Transverse colon (tissue), 4 donors: ENCODE measurements around the gene TXNDC8. TPM values are rescaled to one million over a fixed set of nuclear protein-coding genes. Genes with fewer than 3 reads are reported as not detected.
"Not testable (repeated sequence)": the region's sequence is repeated elsewhere in the genome, so short reads cannot be mapped to it uniquely, and the experiment has no call there.

ENCODE experiments used
- DNase-seq: peaks from one replicate; pipeline ENCODE4 v3.0.0-alpha.2; 2019
- H3K27ac ChIP-seq, 4 donors: fragments of 200-600 bp; sonication (generic); 2 replicates each; pipeline ENCODE4 v1.5.1; 2016 to 2018; ENCODE audit warnings: inconsistent platforms in 4 of 4
- H3K27me3 ChIP-seq: fragments of 200-600 bp; sonication (generic); 2 replicates; pipeline ENCODE4 v1.5.1; 2017; ENCODE audit warnings: inconsistent platforms
- H3K36me3 ChIP-seq, 4 donors: fragments of 200-600 bp; sonication (generic); 2 replicates each; pipeline ENCODE4 v1.5.1; 2017 to 2019; ENCODE audit warnings: inconsistent platforms in 4 of 4
- H3K4me1 ChIP-seq, 4 donors: fragments of 200-600 bp; sonication (generic); 2 replicates each; pipeline ENCODE4 v1.5.1; 2017 to 2020; ENCODE audit warnings: inconsistent platforms in 4 of 4
- H3K4me3 ChIP-seq, 4 donors: fragments of 200-600 bp; sonication (generic); 1 replicate in 1 of 4; 2 replicates in 3 of 4; pipeline versions ENCODE4 v1.5.1 to v1.6.1; 2017 to 2019; ENCODE audit warnings: inconsistent platforms in 4 of 4
- H3K9me3 ChIP-seq, 2 donors: fragments of 200-600 bp; sonication (generic); 2 replicates each; pipeline ENCODE4 v1.5.1; 2017 to 2019; ENCODE audit warnings: inconsistent platforms in 2 of 2
- CTCF ChIP-seq, 5 experiments: fragments of 200-600 bp in 3 of 5; fragments of 450-650 bp in 2 of 5; sonication (generic) in 3 of 5; IDR thresholded peaks; 1 replicate in 2 of 5; 2 replicates in 3 of 5; pipeline ENCODE4 v1.5.1; 2016 to 2017; ENCODE audit warnings: antibody characterized with exemption in 5 of 5, inconsistent platforms in 3 of 5, mild to moderate bottlenecking in 2 of 5, moderate library complexity in 1 of 5
- EP300 ChIP-seq: sonication (generic); formaldehyde crosslinking; IDR thresholded peaks from one replicate; pipeline ENCODE4 v1.6.1; 2017; ENCODE audit warnings: antibody characterized with exemption, low read depth
- POLR2A ChIP-seq: fragments of 450-650 bp; IDR thresholded peaks from one replicate; pipeline ENCODE4 v1.6.1; 2016; ENCODE audit warnings: antibody characterized with exemption, mild to moderate bottlenecking, moderate library complexity
- POLR2AphosphoS5 ChIP-seq, 3 donors: sonication (generic); formaldehyde crosslinking; IDR thresholded peaks; one replicate each; pipeline ENCODE4 v1.6.1; 2016; ENCODE audit warnings: antibody characterized with exemption in 3 of 3
- WGBS, 2 donors: methylation state at CpG; one replicate each; pipeline ENCODE4 v1.1.5; 2018; ENCODE audit warnings: low coverage in 1 of 2; 5-methylcytosine and 5-hydroxymethylcytosine counted together
- in situ Hi-C, 4 donors: fragments of 200-750 bp; cut with MboI; loops; one replicate each; pipeline versions ENCODE4 v1.15.0 to v1.15.1; 2017; ENCODE audit warnings: low sequenced_read_pairs in 3 of 4, low pct_ligation_motif_present in 1 of 4, low pct_unique_long_range_greater_than_20kb in 1 of 4
- intact Hi-C: fragments of 100-400 bp; cut with DNase I; formaldehyde crosslinking; loops from one replicate; pipeline ENCODE4 v1.15.1; 2023; ENCODE audit warnings: low total_unique reads
- total RNA-seq, 4 donors: library from RNA; depleted of rRNA; stranded (reverse); fragments of >200 nt; gene quantifications; one replicate each; pipeline ENCODE4 v1.1.0, GENCODE V29; 2016

Gene TXNDC8
- total RNA-seq, 4 donors from 2014 or later: not detected

GRCh38 chr9:110316261-110317075 is 21.2 kb downstream of the TXNDC8 start:
- no peaks in the 10 kb centered on the region for H3K27me3 ChIP-seq
- in situ Hi-C loops (no loop called here), intact Hi-C loops (no loop called here)
- no peaks in the 10 kb centered on the region for H3K36me3 ChIP-seq
- TF ChIP-seq EP300 (no peak), CTCF (IDR thresholded peaks at IDR 0.05) (no peak), POLR2AphosphoS5 (IDR thresholded peaks at IDR 0.05) (no peak), POLR2A (no peak)
- H3K4me1 ChIP-seq: no peaks in the 10 kb centered on the region
- no peak for DNase-seq
- no peaks in the 10 kb centered on the region for H3K9me3 ChIP-seq
- peak overlapping the region in 1 of 4 donors; percentile 41 for H3K27ac ChIP-seq
- 41 to 63% methylated on average over 4 to 6 of the region's 6 CpGs for whole genome bisulfite sequencing, 2 donors
- peak overlapping the region in 1 of 4 donors; percentile 16 for H3K4me3 ChIP-seq

- H3K36me3 ChIP-seq, H3K27ac ChIP-seq, H3K4me1 ChIP-seq, in situ Hi-C loops, H3K4me3 ChIP-seq, intact Hi-C loops, H3K27me3 ChIP-seq, H3K9me3 ChIP-seq, DNase-seq: not testable (repeated sequence)
- 99 to 100% methylated on average over 2 of the region's 2 CpGs for WGBS, 2 donors
These were observed 25.7 kb downstream of the TXNDC8 start for GRCh38 chr9:110311978-110312377.

GRCh38 chr9:110309681-110310080 is 28.0 kb downstream of the TXNDC8 start:
- in situ Hi-C loops (no loop called here), intact Hi-C loops (no loop called here)
- H3K36me3 ChIP-seq: no peaks in the 10 kb centered on the region
- no peak overlapping the region for H3K4me3 ChIP-seq
- DNase-seq: no peak
- peaks cover 0 to 5% (median 0%) of the 10 kb centered on the region in 4 donors for H3K4me1 ChIP-seq
- no peak for TF ChIP-seq POLR2AphosphoS5 (IDR thresholded peaks at IDR 0.05)
- no peak for TF ChIP-seq POLR2A
- TF ChIP-seq EP300: no peak
- no peak for TF ChIP-seq CTCF (IDR thresholded peaks at IDR 0.05)
- H3K27ac ChIP-seq: no peak overlapping the region
- H3K9me3 ChIP-seq: no peaks in the 10 kb centered on the region
- 60 to 75% methylated on average over 1 of the region's 1 CpG for WGBS, 2 donors
- H3K27me3 ChIP-seq: no peaks in the 10 kb centered on the region

DNA sequence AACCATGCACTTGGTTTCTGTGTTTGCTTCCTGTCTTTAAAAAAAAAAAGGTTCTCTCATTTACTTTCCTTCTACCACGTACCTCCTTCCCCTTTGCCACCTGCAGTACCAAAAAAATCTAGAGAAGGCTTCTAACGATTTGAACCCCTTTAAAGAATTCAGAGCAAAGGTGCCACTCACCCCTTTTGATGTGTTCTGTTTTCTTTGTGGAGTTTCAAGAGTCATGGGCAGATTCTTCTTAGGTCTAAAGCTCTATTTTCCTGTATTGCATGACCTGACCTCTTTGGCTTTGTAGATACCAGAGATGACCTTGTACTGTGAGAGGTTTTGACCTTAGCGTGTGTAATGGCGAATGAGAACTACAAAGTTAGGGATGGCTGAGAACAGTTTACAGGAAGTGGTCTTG is 29.0 kb downstream of the TXNDC8 start:
- intact Hi-C loops: no loop called here
- Histone ChIP-seq H3K36me3 (no peaks in the 10 kb centered on the region), H3K27ac (no peak overlapping the region), H3K27me3 (no peaks in the 10 kb centered on the region), H3K4me3 (no peak overlapping the region), H3K4me1 (peaks cover 0 to 5% (median 0%) of the 10 kb centered on the region in 4 donors), H3K9me3 (no peaks in the 10 kb centered on the region)
- TF ChIP-seq POLR2A (no peak), EP300 (no peak), CTCF (IDR thresholded peaks at IDR 0.05) (no peak), POLR2AphosphoS5 (IDR thresholded peaks at IDR 0.05) (no peak)
- 63 to 66% methylated on average over 3 to 4 of the region's 4 CpGs for WGBS, 2 donors
- no peak for DNase-seq
- in situ Hi-C loops: no loop called here

DNA sequence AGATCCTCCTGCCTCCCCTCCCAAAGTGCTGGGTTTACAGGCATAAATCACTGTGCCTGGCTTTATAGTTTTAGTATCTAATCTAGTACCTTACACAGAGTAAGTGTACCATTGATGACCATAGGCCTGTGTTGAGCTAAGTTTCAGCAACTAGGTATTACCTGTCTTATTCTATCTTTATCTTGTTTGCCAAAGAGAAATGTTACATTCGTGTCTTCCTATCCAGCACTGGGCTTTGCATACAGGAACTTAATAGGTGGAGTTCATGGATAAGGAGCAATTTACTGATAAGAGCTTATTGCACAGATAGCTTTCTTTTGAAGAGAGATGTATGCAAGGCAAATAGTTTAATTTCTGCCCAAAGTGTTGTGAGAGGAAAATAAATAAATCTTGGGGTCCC is 30.5 kb downstream of the TXNDC8 start:
- DNase-seq: no peak
- no peaks in the 10 kb centered on the region for H3K36me3 ChIP-seq
- in situ Hi-C loops (no loop called here), intact Hi-C loops (no loop called here)
- H3K4me1 ChIP-seq: peaks cover 0 to 5% (median 0%) of the 10 kb centered on the region in 4 donors
- TF ChIP-seq CTCF (IDR thresholded peaks at IDR 0.05): no peak
- TF ChIP-seq POLR2AphosphoS5 (IDR thresholded peaks at IDR 0.05): no peak
- no peak for TF ChIP-seq EP300
- H3K27ac ChIP-seq: no peak overlapping the region
- WGBS, 2 donors: 45 to 71% methylated on average over 1 of the region's 1 CpG
- no peak overlapping the region for H3K4me3 ChIP-seq
- no peaks in the 10 kb centered on the region for H3K9me3 ChIP-seq
- no peaks in the 10 kb centered on the region for H3K27me3 ChIP-seq
